Measurements from ENCODE around the gene ADGRG3. TPM values are rescaled to one million over a fixed set of nuclear protein-coding genes. Genes with fewer than 3 reads are reported as not detected.

Gene ADGRG3
- total RNA-seq, 4 donors from 2014 or later = 0.32 to 2.0 (median 2.0) TPM; not detected in 1

DNA sequence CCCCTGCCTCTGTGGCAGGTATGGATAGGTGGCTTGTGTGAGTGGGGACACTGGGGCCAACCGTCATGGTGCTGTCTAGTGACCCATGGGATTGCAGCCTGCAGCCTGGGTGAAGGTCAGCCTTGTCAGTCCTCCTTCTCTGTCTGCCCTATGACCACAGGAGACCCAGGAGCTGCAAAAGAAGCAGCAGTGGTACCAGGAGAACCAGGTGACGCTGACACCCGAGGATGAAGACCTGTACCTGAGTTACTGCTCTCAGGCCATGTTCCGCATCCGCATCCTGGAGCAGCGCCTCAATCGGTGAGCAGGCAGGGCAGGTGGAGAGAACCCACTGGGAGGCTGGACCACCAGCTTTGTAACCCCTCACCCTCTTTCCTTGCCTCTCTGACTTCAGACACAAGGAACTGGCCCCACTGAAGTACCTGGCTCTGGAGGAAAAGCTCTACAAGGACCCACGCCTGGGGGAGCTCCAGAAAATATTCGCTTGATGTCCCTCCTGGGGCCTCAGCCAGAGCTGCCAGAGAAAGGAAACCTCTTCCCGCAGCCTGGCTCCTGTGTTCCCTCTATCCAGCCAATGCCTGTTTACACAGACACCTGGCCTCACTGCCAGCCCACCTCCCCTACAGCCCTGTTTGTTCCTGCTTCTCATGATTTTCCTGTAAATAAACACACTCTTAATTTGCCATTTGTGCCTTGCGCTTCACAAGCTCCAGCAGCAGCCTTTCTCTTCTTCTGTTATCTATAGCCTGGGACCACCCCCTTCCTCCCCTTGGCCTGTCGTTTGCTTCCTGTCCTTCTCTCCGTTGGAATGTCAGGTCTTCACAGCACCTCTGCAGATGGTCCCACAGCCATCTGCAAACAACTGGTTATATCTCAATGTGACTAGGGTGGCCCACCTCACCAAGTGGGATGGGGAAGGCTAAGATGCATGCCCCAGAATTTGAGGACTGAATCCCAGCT lies 62.9 kb downstream of the ADGRG3 start:
- Histone ChIP-seq H3K9me3 (no peaks in the 10 kb centered on the region), H3K4me3 (no peak overlapping the region), H3K4me1 (peaks cover 13% of the 10 kb centered on the region), H3K27me3 (no peaks in the 10 kb centered on the region), H3K36me3 (no peaks in the 10 kb centered on the region), H3K27ac (no peak overlapping the region)
- DNase-seq (ENCODE audit: low spot score in 2 of 2) = no peak
- 53% methylated on average over 5 of the region's 13 CpGs for WGBS
- no peak for TF ChIP-seq POLR2A (IDR thresholded peaks at IDR 0.05)
- TF ChIP-seq EP300 (IDR thresholded peaks at IDR 0.05) = no peak
- TF ChIP-seq POLR2AphosphoS5 (IDR thresholded peaks at IDR 0.05) = no peak
- TF ChIP-seq, protein P1, sequence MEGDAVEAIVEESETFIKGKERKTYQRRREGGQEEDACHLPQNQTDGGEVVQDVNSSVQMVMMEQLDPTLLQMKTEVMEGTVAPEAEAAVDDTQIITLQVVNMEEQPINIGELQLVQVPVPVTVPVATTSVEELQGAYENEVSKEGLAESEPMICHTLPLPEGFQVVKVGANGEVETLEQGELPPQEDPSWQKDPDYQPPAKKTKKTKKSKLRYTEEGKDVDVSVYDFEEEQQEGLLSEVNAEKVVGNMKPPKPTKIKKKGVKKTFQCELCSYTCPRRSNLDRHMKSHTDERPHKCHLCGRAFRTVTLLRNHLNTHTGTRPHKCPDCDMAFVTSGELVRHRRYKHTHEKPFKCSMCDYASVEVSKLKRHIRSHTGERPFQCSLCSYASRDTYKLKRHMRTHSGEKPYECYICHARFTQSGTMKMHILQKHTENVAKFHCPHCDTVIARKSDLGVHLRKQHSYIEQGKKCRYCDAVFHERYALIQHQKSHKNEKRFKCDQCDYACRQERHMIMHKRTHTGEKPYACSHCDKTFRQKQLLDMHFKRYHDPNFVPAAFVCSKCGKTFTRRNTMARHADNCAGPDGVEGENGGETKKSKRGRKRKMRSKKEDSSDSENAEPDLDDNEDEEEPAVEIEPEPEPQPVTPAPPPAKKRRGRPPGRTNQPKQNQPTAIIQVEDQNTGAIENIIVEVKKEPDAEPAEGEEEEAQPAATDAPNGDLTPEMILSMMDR (IDR thresholded peaks at IDR 0.05) = no peak

DNA sequence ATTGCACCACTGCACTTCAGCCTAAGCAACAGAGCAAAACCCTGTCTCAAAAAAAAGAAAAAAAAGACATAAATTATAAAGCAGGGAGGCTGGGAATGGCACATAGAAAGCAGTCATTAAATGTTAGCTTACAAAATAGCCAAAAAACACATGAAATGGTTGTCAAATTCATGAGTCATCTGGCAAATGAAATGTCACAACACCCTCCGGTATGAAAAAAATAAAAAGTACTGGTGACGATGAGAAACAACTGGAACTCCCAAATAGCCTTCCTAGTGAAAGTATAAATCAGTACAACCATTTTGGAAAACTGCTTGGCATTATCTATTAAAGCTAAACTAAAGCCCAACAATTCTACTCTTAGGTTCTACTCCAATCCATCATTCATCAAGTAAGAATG lies 63.9 kb downstream of the ADGRG3 start:
- no peak overlapping the region for H3K27ac ChIP-seq
- TF ChIP-seq POLR2A (IDR thresholded peaks at IDR 0.05) (no peak), EP300 (IDR thresholded peaks at IDR 0.05) (no peak)
- TF ChIP-seq, protein P1 (IDR thresholded peaks at IDR 0.05) = no peak
- no peak for DNase-seq (ENCODE audit: low spot score in 2 of 2)
- H3K4me3 ChIP-seq = no peak overlapping the region
- WGBS = 44% methylated on average over 2 of the region's 2 CpGs
- H3K9me3 ChIP-seq = no peaks in the 10 kb centered on the region
- no peaks in the 10 kb centered on the region for H3K27me3 ChIP-seq
- peaks cover 23% of the 10 kb centered on the region for H3K4me1 ChIP-seq
- H3K36me3 ChIP-seq = no peaks in the 10 kb centered on the region

DNA sequence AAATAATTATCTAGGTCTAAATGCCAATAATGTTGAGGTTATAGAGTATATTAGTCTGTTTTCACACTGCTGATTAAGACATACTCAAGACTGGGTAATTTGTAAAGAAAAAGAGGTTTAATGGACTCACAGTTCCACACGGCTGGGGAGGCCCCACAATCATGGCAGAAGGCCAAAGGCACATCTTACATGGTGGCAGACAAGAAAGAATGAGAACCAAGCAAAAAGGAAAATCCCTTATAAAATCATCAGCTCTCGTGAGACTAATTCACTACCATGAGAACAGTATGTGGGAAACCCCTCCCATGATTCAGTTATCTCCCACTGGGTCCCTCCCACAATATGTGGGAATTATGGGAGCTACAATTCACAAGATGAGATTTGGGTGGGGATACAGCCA lies 64.6 kb downstream of the ADGRG3 start:
- Histone ChIP-seq H3K4me1 (peaks cover 28% of the 10 kb centered on the region), H3K4me3 (no peak overlapping the region), H3K36me3 (no peaks in the 10 kb centered on the region), H3K27me3 (no peaks in the 10 kb centered on the region), H3K27ac (no peak overlapping the region), H3K9me3 (no peaks in the 10 kb centered on the region)
- TF ChIP-seq POLR2AphosphoS5 (IDR thresholded peaks at IDR 0.05) = no peak
- TF ChIP-seq, protein P1 (IDR thresholded peaks at IDR 0.05) = no peak
- TF ChIP-seq EP300 (IDR thresholded peaks at IDR 0.05) = no peak
- no peak for TF ChIP-seq POLR2A (IDR thresholded peaks at IDR 0.05)
- 61% methylated on average over 2 of the region's 2 CpGs for WGBS
- DNase-seq (ENCODE audit: low spot score in 2 of 2) = no peak

DNA sequence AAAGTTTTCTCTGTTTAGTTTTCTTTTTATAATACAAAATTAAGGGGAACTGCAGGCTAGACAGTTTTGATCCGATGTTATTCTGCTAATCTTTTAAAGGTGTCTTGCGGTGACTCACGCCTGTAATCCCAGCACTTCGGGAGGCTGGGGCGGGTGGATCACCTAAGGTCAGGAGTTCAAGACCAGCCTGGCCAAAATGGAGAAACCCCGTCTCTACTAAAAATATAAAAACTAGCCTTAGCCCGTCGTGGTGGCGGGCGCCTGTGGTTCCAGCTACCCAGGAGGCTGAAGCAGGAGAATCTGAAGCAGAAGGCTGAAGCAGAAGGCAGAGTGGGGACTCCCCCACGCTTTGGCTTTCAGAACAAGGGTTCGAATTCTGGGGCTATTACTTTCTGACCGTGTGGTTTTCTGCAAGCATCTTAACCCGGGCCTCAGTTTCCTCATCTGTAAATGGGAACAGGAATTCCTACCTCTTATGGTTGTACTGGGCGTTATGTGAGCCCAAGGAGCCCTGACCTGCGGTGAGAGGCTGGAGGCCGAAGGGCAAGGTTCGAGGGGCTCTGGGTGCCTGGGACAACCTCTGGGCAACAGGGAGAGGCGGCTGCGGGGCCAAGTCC lies 66.3 kb downstream of the ADGRG3 start:
- no peaks in the 10 kb centered on the region for H3K36me3 ChIP-seq
- peaks cover 38% of the 10 kb centered on the region for H3K4me1 ChIP-seq
- peak overlapping the region; percentile 89 for H3K27ac ChIP-seq
- no peaks in the 10 kb centered on the region for H3K9me3 ChIP-seq
- H3K27me3 ChIP-seq = no peaks in the 10 kb centered on the region
- no peak for DNase-seq (ENCODE audit: low spot score in 2 of 2)
- TF ChIP-seq, protein P1 (IDR thresholded peaks at IDR 0.05) = no peak
- TF ChIP-seq EP300 (IDR thresholded peaks at IDR 0.05) (no peak), POLR2AphosphoS5 (IDR thresholded peaks at IDR 0.05) (no peak), POLR2A (IDR thresholded peaks at IDR 0.05) (no peak)
- 70% methylated on average over 14 of the region's 20 CpGs for WGBS
- H3K4me3 ChIP-seq = peak overlapping the region; percentile 83

Measured in suprapubic skin (tissue), 4 donors.